Stomach (tissue), 9 donors: ENCODE measurements around the gene FAM149B1. TPM values are rescaled to one million over a fixed set of nuclear protein-coding genes. Genes with fewer than 3 reads are reported as not detected.

ENCODE experiments used
- DNase-seq, 2 donors: peaks; one replicate each; pipeline versions ENCODE4 v3.0.0 to v3.0.0-alpha.2; 2013 to 2019
- H3K27ac ChIP-seq, 5 donors: fragments of 200-600 bp in 4 of 5; sonication (generic) in 4 of 5; one replicate each; pipeline ENCODE4 v1.5.1; 2013 to 2019; ENCODE audit warnings: mild to moderate bottlenecking in 1 of 5, moderate library complexity in 1 of 5
- H3K27me3 ChIP-seq, 3 donors: fragments of 200-600 bp; sonication (generic); one replicate each; pipeline ENCODE4 v1.5.1; 2017 to 2019; ENCODE audit warnings: mixed run types in 1 of 3
- H3K36me3 ChIP-seq, 4 donors: fragments of 200-600 bp; sonication (generic); 1 replicate in 3 of 4; 2 replicates in 1 of 4; pipeline ENCODE4 v1.5.1; 2016 to 2019
- H3K4me1 ChIP-seq, 4 donors: fragments of 200-600 bp; sonication (generic); one replicate each; pipeline ENCODE4 v1.5.1; 2016 to 2019
- H3K4me3 ChIP-seq, 4 donors: fragments of 200-600 bp; sonication (generic) in 3 of 4; one replicate each; pipeline ENCODE4 v1.5.1; 2016 to 2019; ENCODE audit warnings: mild to moderate bottlenecking in 1 of 4
- H3K9me3 ChIP-seq, 4 donors: fragments of 200-600 bp; sonication (generic); one replicate each; pipeline ENCODE4 v1.5.1; 2016 to 2019
- CTCF ChIP-seq, 7 experiments: fragments of 450-650 bp in 4 of 7; fragments of 200-600 bp in 3 of 7; sonication (generic) in 3 of 7; IDR thresholded peaks; one replicate each; pipeline ENCODE4 v1.5.1; 2016 to 2019; ENCODE audit warnings: antibody characterized with exemption in 7 of 7, control low read depth in 2 of 7, mild to moderate bottlenecking in 1 of 7
- EP300 ChIP-seq: sonication (generic); formaldehyde crosslinking; IDR thresholded peaks from one replicate; pipeline ENCODE4 v1.6.1; 2017; ENCODE audit warnings: antibody characterized with exemption
- POLR2A ChIP-seq, 4 donors: fragments of 450-650 bp; IDR thresholded peaks; one replicate each; pipeline ENCODE4 v1.6.1; 2016; ENCODE audit warnings: antibody characterized with exemption in 4 of 4, control low read depth in 2 of 4, mild to moderate bottlenecking in 1 of 4, moderate library complexity in 1 of 4
- POLR2AphosphoS5 ChIP-seq, 3 donors: sonication (generic); formaldehyde crosslinking; IDR thresholded peaks; one replicate each; pipeline ENCODE4 v1.6.1; 2016; ENCODE audit warnings: antibody characterized with exemption in 3 of 3
- WGBS, 5 donors: extraction: QIAGEN DNeasy Blood & Tissue Kit in 3 of 5; methylation state at CpG; one replicate each; pipeline versions ENCODE4 v1.1.5 to v1.1.7; 2013 to 2018; 5-methylcytosine and 5-hydroxymethylcytosine counted together
- intact Hi-C: fragments of 100-400 bp; cut with DNase I; formaldehyde crosslinking; loops from one replicate; pipeline ENCODE4 v1.15.1; 2023; ENCODE audit warnings: low total_unique reads
- polyA plus RNA-seq, 3 donors: library from polyadenylated mRNA; stranded (reverse); fragments of 200-250 nt; gene quantifications; one replicate each; pipeline ENCODE4 v1.2.3, GENCODE V29; 2013
- total RNA-seq, 5 donors: library from RNA; depleted of rRNA; stranded (reverse); fragments of >200 nt; gene quantifications; one replicate each; pipeline versions ENCODE4 v1.1.0 to v1.2.3, GENCODE V29; 2014 to 2016
- donor health status: healthy with polysubstance abuse.
- donor health status: Bipolar disorder and iron deficiency.
- donor health status: healthy.

Gene FAM149B1
- total and polyA plus RNA-seq, 8 donors = 10.4 to 27.0 (median 16.3) TPM

- H3K9me3 ChIP-seq = no peaks in the 10 kb centered on the region
- no peak for DNase-seq
- H3K27me3 ChIP-seq = no peaks in the 10 kb centered on the region
- no peak overlapping the region for H3K4me3 ChIP-seq
- peaks cover 8 to 70% (median 64%) of the 10 kb centered on the region in 4 donors for H3K36me3 ChIP-seq
- TF ChIP-seq POLR2A (IDR thresholded peaks at IDR 0.05) = no peak
- TF ChIP-seq EP300 = no peak
- no peak for TF ChIP-seq POLR2AphosphoS5 (IDR thresholded peaks at IDR 0.05)
- no peak for TF ChIP-seq CTCF (IDR thresholded peaks at IDR 0.05)
- H3K4me1 ChIP-seq = no peaks in the 10 kb centered on the region
- H3K27ac ChIP-seq = no peak overlapping the region
- intact Hi-C loops = no loop called here
- WGBS, 5 donors = 81 to 85% (median 83%) methylated on average over 2 of the region's 2 CpGs
Measured at GRCh38 chr10:73182568-73182967, 14.6 kb downstream of the FAM149B1 start.

- no peak overlapping the region for H3K4me3 ChIP-seq
- WGBS, 5 donors = 83 to 92% (median 88%) methylated on average over 3 of the region's 3 CpGs
- no peaks in the 10 kb centered on the region for H3K9me3 ChIP-seq
Measured at GRCh38 chr10:73183667-73184281, 15.9 kb downstream of the FAM149B1 start.

GRCh38 chr10:73186266-73186665 is 18.3 kb downstream of the FAM149B1 start:
- Histone ChIP-seq H3K27me3 (no peaks in the 10 kb centered on the region), H3K9me3 (no peaks in the 10 kb centered on the region), H3K36me3 (peaks cover 8 to 33% (median 30%) of the 10 kb centered on the region in 4 donors), H3K4me3 (no peak overlapping the region), H3K27ac (no peak overlapping the region), H3K4me1 (no peaks in the 10 kb centered on the region)
- intact Hi-C loops = no loop called here
- DNase-seq = no peak
- TF ChIP-seq POLR2A (IDR thresholded peaks at IDR 0.05) (no peak), POLR2AphosphoS5 (IDR thresholded peaks at IDR 0.05) (no peak), CTCF (IDR thresholded peaks at IDR 0.05) (no peak), EP300 (no peak)
- WGBS, 5 donors = 84 to 91% (median 89%) methylated on average over 1 of the region's 1 CpG

More at GRCh38 chr10:73183667-73184281, 15.9 kb downstream of the FAM149B1 start:
- Histone ChIP-seq H3K4me1 (no peaks in the 10 kb centered on the region), H3K36me3 (peaks cover 8 to 58% (median 54%) of the 10 kb centered on the region in 4 donors), H3K27me3 (no peaks in the 10 kb centered on the region), H3K27ac (no peak overlapping the region)
- intact Hi-C loops = no loop called here
- TF ChIP-seq CTCF (IDR thresholded peaks at IDR 0.05) = no peak
- TF ChIP-seq POLR2AphosphoS5 (IDR thresholded peaks at IDR 0.05) = no peak
- TF ChIP-seq EP300 = no peak
- no peak for TF ChIP-seq POLR2A (IDR thresholded peaks at IDR 0.05)
- no peak for DNase-seq

GRCh38 chr10:73190188-73190587 is 22.3 kb downstream of the FAM149B1 start:
- Histone ChIP-seq H3K4me3 (no peak overlapping the region), H3K27me3 (no peaks in the 10 kb centered on the region), H3K9me3 (no peaks in the 10 kb centered on the region), H3K36me3 (peaks cover 0 to 31% (median 27%) of the 10 kb centered on the region in 4 donors), H3K27ac (no peak overlapping the region), H3K4me1 (no peaks in the 10 kb centered on the region)
- intact Hi-C loops = no loop called here
- 95 to 99% (median 97%) methylated on average over 5 of the region's 5 CpGs for WGBS, 5 donors
- TF ChIP-seq EP300 (no peak), CTCF (IDR thresholded peaks at IDR 0.05) (no peak), POLR2AphosphoS5 (IDR thresholded peaks at IDR 0.05) (no peak), POLR2A (IDR thresholded peaks at IDR 0.05) (no peak)
- no peak for DNase-seq
